Measurements from ENCODE around the gene GPX6. TPM values are rescaled to one million over a fixed set of nuclear protein-coding genes. Genes with fewer than 3 reads are reported as not detected.
A peak's percentile ranks its signal among the peaks of the same experiment; 100 is the strongest.

The GPX6 gene
- total RNA-seq, 1 experiment from 2014 or later, result not detected

DNA sequence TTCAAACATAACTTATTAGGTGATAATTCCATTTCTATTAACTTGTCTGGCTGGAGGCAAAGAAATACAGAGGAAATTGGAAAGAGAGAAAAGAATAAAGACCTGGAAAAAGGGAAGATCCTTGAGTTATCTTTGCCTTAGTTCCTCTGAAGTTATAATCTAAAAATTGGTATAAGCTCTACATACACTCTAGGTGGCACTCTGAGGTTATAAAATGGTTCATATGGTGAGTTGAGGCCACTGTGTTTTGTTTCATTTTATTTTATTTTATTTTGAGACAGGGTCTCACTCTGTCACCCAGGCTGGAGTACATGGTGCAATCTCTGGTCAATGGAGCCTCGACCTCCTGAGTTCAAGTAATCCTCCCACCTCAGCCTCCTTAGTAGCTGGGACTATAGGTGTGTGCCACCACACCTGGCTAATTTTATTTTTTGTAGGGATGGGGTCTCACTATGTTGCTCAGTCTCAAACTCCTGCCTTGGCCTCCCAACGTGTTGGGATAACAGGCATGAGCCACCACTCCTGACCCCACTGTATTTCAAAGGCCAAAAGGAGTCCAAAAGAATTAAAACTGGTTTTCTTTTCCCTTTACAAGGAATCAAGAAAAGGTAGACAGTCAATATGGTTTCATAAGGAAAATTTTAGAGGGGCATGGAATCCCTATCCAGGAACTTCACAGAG, 19.4 kb downstream of the GPX6 start:
- no peaks in the 10 kb centered on the region; a peak in 1 of 4 replicates for H3K4me1 ChIP-seq (ENCODE audit: control insufficient read depth in 1 of 2, insufficient read depth in 2 of 2, low read length in 2 of 2)
- H3K36me3 ChIP-seq (ENCODE audit: control insufficient read depth in 1 of 2, insufficient read depth in 2 of 2, low read length in 2 of 2), result no peaks in the 10 kb centered on the region
- ATAC-seq (peak; percentile 70), DNase-seq (ENCODE audit: low read depth, low spot score) (peak; percentile 8)
- H3K9ac ChIP-seq (ENCODE audit: low read length), result no peak overlapping the region
- H2AFZ ChIP-seq (ENCODE audit: low read depth, low read length, poor library complexity, severe bottlenecking), result no peak overlapping the region
- CTCF ChIA-PET, result interaction anchor here (1.0 to 2.7 kb wide), 7 partner anchors 35 to 189 kb away, joined by 3 to 12 read pairs (median 4); no protein-coding TSS in a partner anchor
- no peaks in the 10 kb centered on the region for H3K79me2 ChIP-seq (ENCODE audit: insufficient read depth, low read length)
- no peaks in the 10 kb centered on the region for H3K9me2 ChIP-seq (ENCODE audit: insufficient read depth)
- no TSS peak for BruUV-seq (replicated peaks)
- RAD21 ChIA-PET (ENCODE audit: low non-redundant PET in 1 of 2, low total read pairs in 2 of 2, uncharacterized antibody in 2 of 2, unreplicated experiment in 2 of 2), result interaction anchor here in 1 of 2 experiments (0.8 kb wide), 1 partner anchor 85 kb away, joined by 4 read pairs; no protein-coding TSS in a partner anchor
- POLR2A ChIA-PET, result no interaction called here
- TF ChIP-seq, protein P1, sequence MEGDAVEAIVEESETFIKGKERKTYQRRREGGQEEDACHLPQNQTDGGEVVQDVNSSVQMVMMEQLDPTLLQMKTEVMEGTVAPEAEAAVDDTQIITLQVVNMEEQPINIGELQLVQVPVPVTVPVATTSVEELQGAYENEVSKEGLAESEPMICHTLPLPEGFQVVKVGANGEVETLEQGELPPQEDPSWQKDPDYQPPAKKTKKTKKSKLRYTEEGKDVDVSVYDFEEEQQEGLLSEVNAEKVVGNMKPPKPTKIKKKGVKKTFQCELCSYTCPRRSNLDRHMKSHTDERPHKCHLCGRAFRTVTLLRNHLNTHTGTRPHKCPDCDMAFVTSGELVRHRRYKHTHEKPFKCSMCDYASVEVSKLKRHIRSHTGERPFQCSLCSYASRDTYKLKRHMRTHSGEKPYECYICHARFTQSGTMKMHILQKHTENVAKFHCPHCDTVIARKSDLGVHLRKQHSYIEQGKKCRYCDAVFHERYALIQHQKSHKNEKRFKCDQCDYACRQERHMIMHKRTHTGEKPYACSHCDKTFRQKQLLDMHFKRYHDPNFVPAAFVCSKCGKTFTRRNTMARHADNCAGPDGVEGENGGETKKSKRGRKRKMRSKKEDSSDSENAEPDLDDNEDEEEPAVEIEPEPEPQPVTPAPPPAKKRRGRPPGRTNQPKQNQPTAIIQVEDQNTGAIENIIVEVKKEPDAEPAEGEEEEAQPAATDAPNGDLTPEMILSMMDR (IDR thresholded peaks at IDR 0.05 in 2 of 3, conservative IDR thresholded peaks at IDR 0.05 in 1 of 3; ENCODE audit: borderline replicate concordance in 1 of 3, insufficient read depth in 1 of 3, low read depth in 2 of 3, low read length in 2 of 3), result peak; percentile 6 to 67 (median 39); a peak in 4 of 6 replicates
- TF ChIP-seq SRF (IDR thresholded peaks at IDR 0.05; ENCODE audit: low read depth) (no peak), RAD21 (IDR thresholded peaks at IDR 0.05; ENCODE audit: low read depth) (peak; percentile 85)
- H3K27me3 ChIP-seq (ENCODE audit: insufficient read depth, low read length), result no peaks in the 10 kb centered on the region
- no peaks in the 10 kb centered on the region for H4K20me1 ChIP-seq (ENCODE audit: insufficient read depth)
- H3K4me2 ChIP-seq (ENCODE audit: low read length), result no peak overlapping the region
- intact Hi-C loops (cut with micrococcal nuclease), result loop anchor here (1.0 to 5.0 kb wide), 2 partner anchors 86 to 188 kb away; no protein-coding TSS in a partner anchor
- H3K4me3 ChIP-seq (replicated peaks in 1 of 2; ENCODE audit: low read depth in 1 of 2, low read length in 2 of 2), result no peak overlapping the region
- H3K27ac ChIP-seq (ENCODE audit: low read depth, low read length), result no peak overlapping the region
- H3K9me3 ChIP-seq (ENCODE audit: control insufficient read depth in 1 of 2, insufficient read depth in 1 of 2, low read depth in 1 of 2, low read length in 2 of 2), result no peaks in the 10 kb centered on the region

GRCh38 chr6:28491984-28492317, 23.6 kb downstream of the GPX6 start:
- POLR2A ChIA-PET, result no interaction called here
- TF ChIP-seq, protein P2, sequence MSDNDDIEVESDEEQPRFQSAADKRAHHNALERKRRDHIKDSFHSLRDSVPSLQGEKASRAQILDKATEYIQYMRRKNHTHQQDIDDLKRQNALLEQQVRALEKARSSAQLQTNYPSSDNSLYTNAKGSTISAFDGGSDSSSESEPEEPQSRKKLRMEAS (IDR thresholded peaks at IDR 0.05), result no peak
- no peak for TF ChIP-seq REST (IDR thresholded peaks at IDR 0.05; ENCODE audit: low read depth)
- no peak for TF ChIP-seq JUND (IDR thresholded peaks at IDR 0.05)
- TF ChIP-seq, protein P1 (IDR thresholded peaks at IDR 0.05 in 2 of 3, conservative IDR thresholded peaks at IDR 0.05 in 1 of 3; ENCODE audit: borderline replicate concordance in 1 of 3, insufficient read depth in 1 of 3, low read depth in 2 of 3, low read length in 2 of 3), result no peak

More at GRCh38 chr6:28491984-28492317, 23.6 kb downstream of the GPX6 start:
- Histone ChIP-seq H4K20me1 (ENCODE audit: insufficient read depth) (no peaks in the 10 kb centered on the region), H3K4me3 (replicated peaks in 1 of 2; ENCODE audit: low read depth in 1 of 2, low read length in 2 of 2) (no peak overlapping the region), H2AFZ (ENCODE audit: low read depth, low read length, poor library complexity, severe bottlenecking) (no peak overlapping the region), H3K9me2 (ENCODE audit: insufficient read depth) (no peaks in the 10 kb centered on the region), H3K27me3 (ENCODE audit: insufficient read depth, low read length) (no peaks in the 10 kb centered on the region), H3K79me2 (ENCODE audit: insufficient read depth, low read length) (no peaks in the 10 kb centered on the region), H3K27ac (ENCODE audit: low read depth, low read length) (no peak overlapping the region), H3K9ac (ENCODE audit: low read length) (no peak overlapping the region), H3K36me3 (ENCODE audit: control insufficient read depth in 1 of 2, insufficient read depth in 2 of 2, low read length in 2 of 2) (no peaks in the 10 kb centered on the region), H3K4me2 (ENCODE audit: low read length) (no peak overlapping the region), H3K4me1 (ENCODE audit: control insufficient read depth in 1 of 2, insufficient read depth in 2 of 2, low read length in 2 of 2) (peaks cover 6 to 13% of the 10 kb centered on the region in 2 experiments; a peak in 3 of 4 replicates), H3K9me3 (ENCODE audit: control insufficient read depth in 1 of 2, insufficient read depth in 1 of 2, low read depth in 1 of 2, low read length in 2 of 2) (no peaks in the 10 kb centered on the region)
- RAD21 ChIA-PET (ENCODE audit: low non-redundant PET in 1 of 2, low total read pairs in 2 of 2, uncharacterized antibody in 2 of 2, unreplicated experiment in 2 of 2), result no interaction called here
- DNase-seq (ENCODE audit: low read depth, low spot score) (no peak), ATAC-seq (no peak)
- CTCF ChIA-PET, result no interaction called here
- intact Hi-C loops (cut with micrococcal nuclease), result no loop called here
- no TSS peak for BruUV-seq (replicated peaks)

Data from HCT116 (cell line).